Fibroblast of the aortic adventitia (primary cell): ENCODE measurements around the gene DTNB. TPM values are rescaled to one million over a fixed set of nuclear protein-coding genes. Genes with fewer than 3 reads are reported as not detected.

ENCODE experiments used
- DNase-seq: peaks from one replicate; pipeline ENCODE4 v3.0.0-alpha.2; 2010; ENCODE audit warnings: low read depth
- H3K4me3 ChIP-seq: 2 replicates; pipeline ENCODE4 v1.5.1; 2011; ENCODE audit warnings: low read depth, mild to moderate bottlenecking, control low read depth, low read length, moderate library complexity
- total RNA-seq: library from RNA; depleted of rRNA; stranded (reverse); fragments of >200 nt; gene quantifications from 2 replicates; pipeline ENCODE4 v1.2.3, GENCODE V29; 2012; ENCODE audit warnings: low replicate concordance
- TF ChIP-seq, protein P1 (sequence below): IDR thresholded peaks from 2 replicates; pipeline ENCODE4 v1.5.1; 2011; ENCODE audit warnings: mild to moderate bottlenecking, low read length, control low read depth, inconsistent platforms; ENCODE audit not compliant: insufficient read depth

DTNB gene
- total RNA-seq, 1 donor: 11.7 TPM

DNA sequence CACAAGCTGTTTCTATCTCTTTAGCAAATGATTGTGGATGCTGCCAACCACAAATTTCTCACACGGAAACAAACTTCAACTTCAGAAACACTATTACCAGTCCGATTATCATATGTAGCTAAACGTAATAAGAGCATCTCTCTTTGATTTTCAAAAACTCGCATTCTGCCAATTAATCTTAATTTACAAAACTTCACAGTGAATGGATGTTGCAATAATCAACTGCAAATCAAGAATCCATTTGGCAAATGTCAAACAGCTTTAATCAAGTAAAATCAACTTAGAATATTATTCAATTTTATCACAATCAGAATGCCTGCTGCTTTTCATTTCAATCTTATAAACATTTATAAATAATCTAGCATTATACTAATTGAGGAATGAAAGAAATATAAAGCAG is 54.2 kb downstream of the DTNB start:
- no peak overlapping the region for H3K4me3 ChIP-seq
- TF ChIP-seq, protein P1, sequence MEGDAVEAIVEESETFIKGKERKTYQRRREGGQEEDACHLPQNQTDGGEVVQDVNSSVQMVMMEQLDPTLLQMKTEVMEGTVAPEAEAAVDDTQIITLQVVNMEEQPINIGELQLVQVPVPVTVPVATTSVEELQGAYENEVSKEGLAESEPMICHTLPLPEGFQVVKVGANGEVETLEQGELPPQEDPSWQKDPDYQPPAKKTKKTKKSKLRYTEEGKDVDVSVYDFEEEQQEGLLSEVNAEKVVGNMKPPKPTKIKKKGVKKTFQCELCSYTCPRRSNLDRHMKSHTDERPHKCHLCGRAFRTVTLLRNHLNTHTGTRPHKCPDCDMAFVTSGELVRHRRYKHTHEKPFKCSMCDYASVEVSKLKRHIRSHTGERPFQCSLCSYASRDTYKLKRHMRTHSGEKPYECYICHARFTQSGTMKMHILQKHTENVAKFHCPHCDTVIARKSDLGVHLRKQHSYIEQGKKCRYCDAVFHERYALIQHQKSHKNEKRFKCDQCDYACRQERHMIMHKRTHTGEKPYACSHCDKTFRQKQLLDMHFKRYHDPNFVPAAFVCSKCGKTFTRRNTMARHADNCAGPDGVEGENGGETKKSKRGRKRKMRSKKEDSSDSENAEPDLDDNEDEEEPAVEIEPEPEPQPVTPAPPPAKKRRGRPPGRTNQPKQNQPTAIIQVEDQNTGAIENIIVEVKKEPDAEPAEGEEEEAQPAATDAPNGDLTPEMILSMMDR: no peak
- no peak for DNase-seq

DNA sequence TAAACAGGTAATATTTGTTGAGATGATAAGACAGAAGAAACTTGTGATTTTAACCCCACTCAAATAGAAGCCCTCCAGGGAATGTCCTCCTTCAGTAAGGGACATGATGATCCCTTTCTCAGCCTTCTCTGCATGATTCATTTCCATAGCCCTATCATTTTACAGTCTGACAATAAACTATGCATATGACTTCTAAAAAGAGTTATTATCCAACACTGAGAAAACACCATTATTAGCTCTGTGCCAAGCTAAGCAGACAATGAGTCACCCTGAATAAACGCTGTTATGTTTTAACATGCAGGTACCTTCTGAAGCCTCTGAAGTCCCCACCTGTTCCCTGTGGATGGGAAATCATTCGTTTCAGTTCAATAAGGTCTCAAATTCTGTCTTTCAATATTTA is 54.7 kb downstream of the DTNB start:
- DNase-seq: peak; percentile 73
- TF ChIP-seq, protein P1: no peak
- no peak overlapping the region for H3K4me3 ChIP-seq

DNA sequence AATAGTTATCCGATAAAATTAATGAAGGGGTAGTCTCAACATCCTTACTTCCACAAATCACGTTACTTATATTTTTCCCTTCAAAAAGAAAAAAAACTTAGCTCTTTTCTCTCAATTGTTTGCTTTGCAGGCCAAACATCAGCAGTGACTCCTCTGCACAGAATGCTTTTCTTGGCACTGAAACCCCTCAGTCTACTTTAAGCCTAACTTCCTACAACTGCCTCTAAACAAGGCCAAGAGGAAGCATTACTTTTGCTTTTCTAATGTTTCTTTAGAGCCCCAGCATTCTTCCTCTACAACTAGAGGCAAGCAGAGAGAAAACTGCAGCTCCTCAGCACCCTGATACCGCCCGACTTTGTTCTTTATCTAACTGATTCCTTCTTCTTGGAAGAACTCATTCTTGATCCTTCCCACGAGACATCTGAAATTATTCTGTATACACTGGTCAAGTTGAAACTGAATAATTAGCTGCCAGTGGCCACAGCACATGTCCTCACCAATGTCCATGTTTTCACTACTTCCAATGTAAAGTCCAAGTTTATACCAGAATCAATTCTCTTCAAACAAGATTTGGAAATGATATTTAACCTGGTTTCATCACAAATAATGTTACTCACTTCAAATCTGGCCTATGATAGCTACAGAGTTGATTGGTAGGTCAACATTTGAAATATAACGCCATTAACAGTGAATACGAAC is 55.3 kb downstream of the DTNB start:
- peak overlapping the region; percentile 40 for H3K4me3 ChIP-seq
- TF ChIP-seq, protein P1: no peak
- peak; percentile 92 for DNase-seq

DNA sequence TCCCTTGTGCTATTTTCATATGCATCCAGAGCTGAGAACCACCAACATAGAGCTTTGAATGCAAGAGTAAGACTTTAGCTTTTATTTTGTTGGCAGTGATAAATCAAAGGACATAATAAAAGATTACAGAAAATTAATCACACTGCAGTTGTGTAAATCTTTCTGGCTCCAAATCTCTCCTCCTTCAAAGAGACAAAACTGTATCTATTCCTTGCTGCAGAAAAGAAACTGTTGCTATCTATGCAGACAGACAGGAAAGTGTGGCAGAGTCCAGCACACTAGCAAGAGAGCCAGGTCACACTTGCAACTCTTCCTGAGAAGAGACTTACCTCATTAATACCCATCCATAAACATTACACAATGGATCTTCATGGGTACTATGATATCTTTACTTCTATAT is 57.5 kb downstream of the DTNB start:
- TF ChIP-seq, protein P1: no peak
- DNase-seq: peak; percentile 14
- no peak overlapping the region for H3K4me3 ChIP-seq

DNA sequence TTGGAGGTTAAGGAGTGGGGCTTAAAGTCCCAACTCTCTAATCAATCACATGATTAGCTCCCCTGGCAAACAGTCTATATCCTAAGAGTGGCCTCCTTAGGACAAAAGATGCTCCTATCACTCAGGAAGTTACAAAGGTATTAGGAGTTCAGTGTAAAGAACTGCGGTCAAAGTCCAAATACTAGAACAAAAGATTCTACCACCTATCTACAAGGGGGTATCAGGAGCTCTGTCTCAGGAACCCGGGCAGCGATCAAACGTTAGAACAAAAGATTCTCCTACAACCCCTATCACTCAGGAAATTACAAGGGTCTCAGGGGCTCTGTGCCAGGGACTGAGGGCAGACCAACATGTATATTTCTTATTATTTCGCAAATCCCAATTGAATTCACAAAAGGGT is 58.0 kb downstream of the DTNB start:
- H3K4me3 ChIP-seq: no peak overlapping the region
- TF ChIP-seq, protein P1: no peak
- DNase-seq: no peak

DNA sequence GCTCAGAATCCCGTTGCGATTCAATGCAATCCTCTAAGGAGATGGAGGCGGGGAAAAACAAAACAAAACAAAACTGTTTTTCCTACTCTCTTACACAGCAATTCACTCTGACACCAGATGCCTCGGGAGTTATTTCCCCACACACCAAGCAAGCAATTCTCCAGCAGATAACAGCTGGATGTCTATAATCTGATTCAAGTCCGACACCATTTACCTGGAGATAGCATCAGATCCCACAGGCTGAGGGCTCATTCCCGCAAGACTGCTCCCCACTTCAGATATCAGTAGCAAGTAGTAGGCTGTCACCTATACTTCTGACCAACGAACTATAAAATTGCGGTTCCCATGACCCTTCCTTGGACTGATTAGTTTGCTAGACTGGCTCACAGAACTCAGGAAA is 58.7 kb downstream of the DTNB start:
- H3K4me3 ChIP-seq: no peak overlapping the region
- TF ChIP-seq, protein P1: no peak
- DNase-seq: no peak

DNA sequence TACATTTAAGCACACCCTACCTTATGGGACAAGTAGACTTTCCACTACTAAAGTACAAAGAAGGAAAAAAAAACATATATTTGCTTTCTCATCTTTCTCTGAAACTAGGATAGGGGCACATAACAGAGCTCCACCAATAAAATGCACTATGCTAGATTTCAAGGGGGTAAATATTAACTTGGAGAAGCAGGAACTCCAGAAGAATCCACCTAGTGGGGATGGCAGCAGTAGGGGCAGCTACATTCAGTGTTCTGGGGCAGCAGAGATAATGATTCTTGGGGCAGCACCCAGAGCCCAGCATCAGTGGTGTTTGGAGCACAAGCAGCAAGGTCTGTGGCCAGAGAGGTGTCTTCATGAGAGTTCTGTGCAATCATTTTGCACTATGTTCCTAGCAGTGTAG is 64.7 kb downstream of the DTNB start:
- no peak for DNase-seq
- TF ChIP-seq, protein P1: no peak
- H3K4me3 ChIP-seq: no peak overlapping the region
